HG02759 (cell line): ENCODE data around the gene DYRK1A.
"Not testable (repeated sequence)": the region's sequence is repeated elsewhere in the genome, so short reads cannot be mapped to it uniquely, and the experiment has no call there.

ENCODE experiments used
- ATAC-seq: cut with Tn5 transposase; IDR thresholded peaks from one replicate; pipeline ENCODE4 v1.9.1; 2021; ENCODE audit warnings: mild to moderate bottlenecking, moderate library complexity; ENCODE audit not compliant: unreplicated experiment

The DYRK1A gene

DNA sequence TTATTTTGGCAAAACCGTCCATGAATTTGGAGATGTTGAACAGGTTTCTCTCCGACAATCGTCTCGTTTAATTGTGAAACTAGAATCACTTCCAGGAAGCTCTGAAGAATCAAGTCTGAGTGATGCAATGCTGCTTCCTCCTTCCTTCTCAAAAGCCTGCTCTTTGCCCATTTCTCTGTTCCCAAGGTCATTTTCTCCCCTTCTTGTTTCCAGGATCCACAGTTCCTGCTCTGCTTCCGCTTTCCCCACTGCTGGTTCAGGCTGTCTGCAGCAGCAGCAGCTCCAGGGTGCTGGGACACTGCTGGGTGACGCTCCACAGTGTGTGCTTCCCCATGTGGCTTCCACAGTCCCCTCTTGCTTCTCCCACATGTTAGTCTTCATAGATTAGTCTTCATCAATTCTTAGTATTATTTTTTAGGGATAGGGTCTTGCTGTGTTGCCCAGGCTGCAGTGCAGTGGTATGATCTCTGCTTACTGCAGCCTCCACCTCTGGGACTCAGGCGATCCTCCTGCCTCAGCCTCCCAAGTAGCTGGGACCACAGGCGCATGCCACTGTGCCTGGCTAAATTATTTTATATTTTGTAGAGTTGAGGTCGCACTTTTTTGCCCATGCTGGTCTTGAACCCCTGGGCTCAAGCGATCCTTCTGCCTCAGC is 156.2 kb downstream of the DYRK1A start:
- no peak for ATAC-seq

DNA sequence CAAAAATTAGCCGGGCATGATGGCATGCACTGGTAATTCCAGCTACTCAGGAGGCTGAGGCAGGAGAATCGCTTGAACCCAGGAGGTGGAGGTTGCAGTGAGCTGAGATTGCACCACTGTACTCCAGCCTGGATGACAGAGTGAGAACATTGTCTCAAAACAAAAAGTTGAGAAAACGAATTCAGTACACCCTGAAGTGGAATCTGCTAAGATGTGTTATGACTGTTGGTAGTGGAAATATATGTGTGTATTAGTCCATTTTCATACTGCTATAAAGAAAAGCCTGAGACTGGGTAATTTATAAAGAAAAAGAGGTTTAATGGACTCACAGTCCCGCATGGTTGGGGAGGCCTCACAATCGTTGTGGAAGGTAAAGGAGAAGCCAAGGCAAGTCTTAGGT is 158.4 kb downstream of the DYRK1A start:
- ATAC-seq: not testable (repeated sequence)

DNA sequence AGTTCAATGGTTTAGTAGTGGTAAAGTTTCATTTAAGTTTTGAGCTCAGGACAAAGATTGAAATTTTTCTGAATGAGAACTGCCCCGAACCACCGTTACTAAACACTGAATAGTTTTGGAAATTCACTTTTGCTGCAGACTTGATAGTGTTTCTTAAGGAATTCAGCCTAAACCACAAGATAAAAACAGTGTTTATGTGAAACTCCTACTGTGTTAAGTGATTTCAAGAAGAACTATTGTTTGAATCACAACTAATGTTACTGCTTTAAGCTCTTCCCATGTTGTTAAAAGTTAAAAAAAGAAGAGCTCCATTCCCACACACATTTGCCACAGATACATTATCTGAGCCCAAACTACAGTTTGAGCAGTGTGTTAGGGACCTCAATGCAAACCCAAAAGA is 159.2 kb downstream of the DYRK1A start:
- ATAC-seq: no peak

DNA sequence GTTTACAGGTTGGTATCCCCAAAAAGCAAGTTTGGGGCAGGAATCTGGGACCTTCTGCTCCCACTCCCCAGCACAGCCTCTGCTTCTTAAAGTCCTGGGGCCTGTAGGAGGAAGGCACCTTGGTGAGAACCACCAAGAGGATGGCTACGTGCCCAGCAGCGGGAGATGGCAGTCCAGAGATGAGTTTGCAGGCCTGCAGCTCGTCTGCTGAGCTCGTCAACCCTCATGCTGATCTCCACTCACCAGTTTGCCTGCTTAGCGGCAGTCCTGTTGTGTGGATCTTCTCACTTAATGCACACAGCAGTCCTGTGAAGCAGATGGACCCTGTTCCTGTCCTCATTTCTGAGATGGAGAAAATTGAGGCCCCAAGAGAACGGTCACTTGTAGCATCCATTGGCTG is 160.5 kb downstream of the DYRK1A start:
- ATAC-seq: no peak

DNA sequence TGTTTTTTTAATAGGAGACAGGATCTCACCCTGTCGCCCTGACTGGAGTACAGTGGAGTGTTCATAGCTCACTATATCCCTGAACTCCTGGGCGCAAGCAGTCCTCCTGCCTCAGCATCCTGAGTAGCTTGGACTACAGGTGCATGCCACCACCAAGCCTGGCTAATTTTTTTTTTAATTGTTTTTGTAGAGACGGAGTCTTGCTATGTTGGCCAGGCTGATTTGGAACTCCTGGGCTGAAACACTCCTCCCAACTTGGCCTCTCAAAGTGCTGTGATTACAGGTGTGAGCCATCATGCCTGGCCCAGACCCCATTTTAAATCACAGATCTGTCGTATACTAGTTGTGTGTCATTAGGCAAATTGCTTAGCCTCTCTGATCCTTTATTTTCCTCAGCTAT is 161.1 kb downstream of the DYRK1A start:
- no peak for ATAC-seq

DNA sequence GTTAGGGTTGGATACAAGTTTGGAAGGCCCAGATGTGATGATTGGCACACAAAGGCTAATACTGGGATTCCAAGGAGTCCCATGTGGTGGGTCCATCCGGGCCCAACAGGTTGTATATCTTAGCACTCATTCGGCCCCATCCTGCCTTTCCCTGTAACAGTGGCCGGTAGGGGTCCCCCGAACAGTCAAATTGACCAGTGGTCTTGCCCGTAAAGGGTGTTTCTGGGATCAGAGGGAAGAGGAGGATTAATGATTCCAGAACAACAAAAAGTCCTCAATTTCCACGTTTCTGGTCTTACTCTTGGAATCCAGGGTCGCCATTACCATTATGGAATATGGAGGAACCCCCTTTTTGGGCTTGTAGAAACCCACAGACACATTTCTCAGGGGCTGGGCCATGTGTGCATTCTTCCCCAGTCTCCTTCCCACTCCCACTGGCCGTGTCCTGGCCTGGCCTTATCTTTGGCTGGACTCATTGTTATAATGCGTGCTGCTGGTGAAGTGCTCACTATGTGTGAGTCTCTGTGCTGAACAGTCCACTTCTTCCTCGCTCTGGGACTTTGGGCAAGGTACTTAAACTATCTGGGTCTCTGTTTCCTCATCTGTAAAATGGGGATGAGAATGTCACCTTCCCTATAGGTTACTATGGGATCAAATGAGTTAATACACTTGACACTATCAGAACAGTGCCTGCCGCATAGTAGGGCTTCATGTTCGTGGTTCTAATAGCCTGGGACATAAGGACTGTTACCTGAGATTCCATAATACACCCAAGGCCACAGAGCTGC is 161.8 kb downstream of the DYRK1A start:
- ATAC-seq: no peak

DNA sequence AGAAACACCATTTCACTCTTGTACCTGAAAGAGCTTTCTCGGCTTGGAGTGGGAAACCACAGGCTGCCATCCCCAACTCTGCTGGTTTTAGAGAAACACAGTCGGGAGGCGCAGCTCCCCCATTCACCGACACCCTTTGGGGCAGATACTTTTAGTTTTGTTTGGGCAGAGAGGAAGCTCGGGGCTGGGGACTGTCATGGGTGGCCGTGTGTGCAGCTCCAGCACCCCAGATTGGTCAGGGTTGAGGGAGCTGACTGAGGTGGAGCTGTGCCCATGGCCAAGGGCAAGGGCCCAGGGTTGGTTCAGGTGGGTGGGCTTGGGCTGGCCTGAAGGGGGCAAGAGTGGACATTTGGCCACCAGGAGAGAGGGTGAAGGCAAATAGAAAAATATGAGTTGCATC is 163.1 kb downstream of the DYRK1A start:
- no peak for ATAC-seq

DNA sequence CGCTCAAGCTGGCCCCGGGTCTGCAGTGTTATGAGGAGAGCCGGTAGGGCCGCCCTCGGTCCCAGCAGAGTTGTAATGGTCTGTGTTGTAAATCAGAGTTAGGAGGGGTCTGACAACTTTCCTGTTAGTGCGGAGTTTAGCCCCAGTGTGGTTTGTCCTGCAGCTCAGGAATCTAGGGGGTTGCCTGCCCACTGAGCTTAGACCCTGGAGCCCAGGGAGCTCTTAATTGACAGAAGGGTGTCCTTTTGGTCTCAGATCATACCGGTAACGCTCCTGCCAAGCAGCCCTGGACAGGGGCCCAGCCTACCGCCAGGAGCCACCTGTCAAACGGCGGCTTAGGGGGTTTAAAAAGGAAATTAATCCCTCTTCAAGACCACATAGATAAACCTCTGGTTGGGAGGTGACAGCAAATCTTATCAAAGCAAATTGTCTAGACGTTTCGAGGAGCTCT is 164.4 kb downstream of the DYRK1A start:
- no peak for ATAC-seq

DNA sequence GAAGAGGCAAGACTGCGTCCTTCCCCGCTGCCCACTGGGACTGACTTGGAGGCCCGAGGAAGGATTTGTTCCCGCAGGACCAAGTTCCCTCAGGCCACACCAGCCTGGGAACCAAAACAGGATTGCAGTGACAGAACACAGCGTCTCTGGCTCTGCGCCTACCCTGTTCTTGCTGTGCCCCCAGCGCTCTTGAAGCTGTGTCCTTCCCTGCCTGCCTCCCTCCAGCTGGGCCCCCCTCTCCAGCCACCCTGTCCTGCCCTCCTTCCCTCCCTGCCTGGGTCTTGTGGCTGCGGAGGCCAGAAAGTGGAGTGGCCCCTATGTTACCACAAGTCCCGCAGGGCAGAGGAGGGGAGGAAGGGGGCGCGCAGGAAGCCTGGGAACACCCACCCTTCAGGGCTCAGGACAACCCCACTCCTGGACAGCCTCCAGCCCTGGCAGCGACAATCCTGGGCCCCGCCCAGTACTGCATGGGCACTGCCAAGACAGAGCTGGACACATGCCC is 164.9 kb downstream of the DYRK1A start:
- ATAC-seq: no peak

DNA sequence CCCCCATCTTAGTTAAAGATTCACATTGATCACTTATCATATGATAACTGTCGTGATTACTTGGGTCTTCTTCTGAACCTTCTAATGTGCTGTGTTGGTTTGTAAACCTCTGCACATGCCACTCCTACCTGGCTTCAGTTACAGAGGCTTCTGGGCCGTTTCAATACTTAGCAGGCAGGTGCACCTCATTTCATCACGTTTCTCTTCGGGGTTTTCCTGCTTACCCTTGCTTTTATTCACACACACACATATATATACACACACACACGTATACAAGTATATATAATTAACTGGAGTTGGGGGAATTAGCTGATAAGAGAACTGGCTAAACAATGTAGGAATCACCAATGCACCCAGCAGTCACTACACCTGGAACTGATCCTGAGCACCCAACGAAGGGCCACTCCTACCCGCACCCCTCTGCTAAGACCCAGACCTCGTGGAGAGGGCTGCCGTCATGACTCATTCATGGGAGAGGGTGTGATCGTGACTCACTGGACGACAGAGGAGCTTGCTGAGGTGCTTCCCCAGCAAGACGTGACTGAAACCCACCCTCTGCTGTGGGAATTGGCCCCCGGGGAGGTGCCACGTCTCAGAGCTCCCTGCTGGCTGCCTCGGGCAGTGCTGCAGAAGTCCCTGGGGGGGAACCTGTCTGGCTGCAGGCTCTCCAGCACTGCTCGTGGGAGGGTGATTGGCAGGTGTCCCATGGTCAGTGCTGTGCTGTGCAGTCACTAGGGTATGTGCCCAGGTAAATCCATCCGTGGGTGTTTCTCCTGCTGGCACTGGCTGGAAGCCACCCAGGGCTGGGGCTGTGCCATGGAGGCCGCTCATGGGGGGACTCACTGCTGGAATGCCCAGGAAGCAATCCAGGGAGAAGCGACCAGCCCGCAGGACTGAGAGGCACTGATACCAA is 166.6 kb downstream of the DYRK1A start:
- no peak for ATAC-seq

DNA sequence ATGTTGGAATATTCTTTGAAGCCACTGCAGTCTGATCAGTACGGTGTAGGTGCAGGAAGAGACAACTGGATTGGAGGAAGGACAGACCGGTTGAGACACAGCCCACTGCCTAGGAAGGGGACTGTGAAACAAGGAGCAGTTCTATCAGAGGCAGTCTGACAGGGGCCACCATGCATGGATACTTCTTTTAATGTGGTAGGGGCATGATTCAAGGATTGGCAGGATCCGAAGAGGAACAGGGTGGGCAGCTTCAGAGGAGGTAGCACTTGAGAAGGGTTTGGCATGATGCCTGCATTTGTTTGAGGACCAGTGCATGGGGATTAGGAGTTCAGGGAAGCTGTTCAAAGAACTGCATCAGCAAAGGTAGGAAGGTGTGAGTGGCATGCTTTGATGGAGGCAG is 167.9 kb downstream of the DYRK1A start:
- ATAC-seq: no peak

DNA sequence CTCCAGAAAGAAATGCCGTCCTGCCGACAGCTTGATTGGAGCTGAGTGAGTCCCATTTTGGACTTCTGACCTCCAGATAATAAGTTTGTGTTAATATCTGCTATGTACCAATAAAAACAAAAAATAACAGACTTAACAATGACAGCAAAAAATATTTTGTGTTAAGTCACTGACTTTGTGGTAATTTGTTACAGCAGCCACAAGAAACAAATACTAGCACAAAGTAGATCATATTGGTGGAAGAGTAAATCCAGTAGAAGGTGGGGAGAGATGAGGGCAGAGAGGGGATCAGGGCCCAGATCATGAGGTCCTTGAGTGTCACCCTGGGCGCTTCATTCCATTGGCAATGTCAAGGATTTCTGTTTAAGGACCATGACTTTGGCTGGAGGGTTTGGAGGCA is 168.6 kb downstream of the DYRK1A start:
- ATAC-seq: no peak

DNA sequence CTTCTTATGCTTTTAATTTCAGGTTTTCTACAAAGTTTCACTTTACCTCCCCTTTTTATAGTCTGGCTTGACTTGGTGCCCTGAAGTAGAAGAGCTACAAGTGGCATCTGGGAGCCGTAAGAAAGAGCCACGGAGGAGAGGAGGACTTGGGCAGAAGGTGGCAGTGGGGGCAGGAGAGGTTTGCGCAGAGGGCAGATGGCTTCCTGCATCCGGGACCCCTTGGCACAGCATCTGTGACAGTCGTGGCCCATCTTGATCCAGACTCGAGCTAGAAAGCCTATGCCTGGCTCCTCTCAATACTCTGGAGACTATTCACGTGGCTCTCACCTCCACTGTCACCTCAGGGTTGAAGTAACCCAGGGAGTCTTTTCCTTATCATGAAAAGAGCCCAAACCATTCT is 169.1 kb downstream of the DYRK1A start:
- ATAC-seq: no peak

DNA sequence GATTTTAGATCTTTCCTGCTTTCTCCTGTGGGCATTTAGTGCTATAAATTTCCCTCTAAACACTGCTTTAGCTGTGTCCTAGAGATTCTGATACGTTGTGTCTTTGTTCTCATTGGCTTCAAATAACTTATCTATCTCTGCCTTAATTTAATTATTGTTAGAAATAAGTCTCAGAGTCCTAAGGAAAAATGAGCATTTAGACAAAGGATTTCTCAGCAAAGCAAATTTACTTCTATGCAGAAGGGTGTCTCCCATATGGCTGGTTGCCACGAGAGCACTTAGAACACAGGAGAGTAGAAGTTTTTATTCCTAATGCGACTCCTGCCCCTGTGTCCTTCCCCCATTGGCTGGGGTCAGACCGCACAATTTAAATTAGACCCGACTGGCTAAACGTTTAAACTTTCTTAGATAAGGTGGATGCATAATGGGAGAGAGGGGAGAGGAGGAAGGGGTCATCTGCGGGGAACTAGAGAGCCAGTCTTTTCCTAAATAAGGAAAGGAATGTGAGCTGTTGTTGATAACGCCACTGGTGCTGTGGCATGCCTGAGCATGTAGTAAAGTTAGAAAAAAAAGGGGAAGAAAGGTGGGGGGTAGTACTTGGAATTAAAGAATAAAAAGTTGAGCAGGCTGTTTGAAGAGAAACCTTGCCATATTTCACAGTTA is 170.2 kb downstream of the DYRK1A start:
- no peak for ATAC-seq

DNA sequence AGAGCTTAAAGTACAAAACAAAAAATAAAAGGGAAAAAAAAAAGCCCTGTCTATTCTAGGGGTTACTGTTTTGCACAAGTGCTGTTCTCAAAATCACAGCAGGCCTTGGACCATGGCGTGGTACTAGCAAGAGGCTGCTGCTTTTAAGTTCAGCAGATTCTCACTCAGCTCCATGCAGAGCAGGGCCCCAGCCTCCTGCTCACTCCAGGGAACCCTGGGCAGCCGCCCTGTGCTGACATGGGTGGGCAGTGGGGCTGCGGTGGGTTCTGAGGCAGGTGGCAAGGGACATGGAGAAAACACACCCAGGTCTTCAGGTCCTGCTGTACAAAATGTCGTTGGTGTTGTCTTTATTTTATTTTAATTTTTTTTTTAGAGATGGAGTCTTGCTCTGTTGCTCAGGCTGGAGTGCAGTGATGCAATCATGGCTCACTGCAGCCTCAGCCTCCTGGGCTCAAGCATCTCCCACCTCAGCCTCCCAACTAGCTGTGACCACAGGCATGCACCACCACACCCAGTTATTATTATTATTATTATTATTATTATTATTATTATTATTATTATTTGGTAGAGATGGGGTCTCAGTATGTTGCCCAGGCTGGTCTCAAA is 170.9 kb downstream of the DYRK1A start:
- no peak for ATAC-seq

DNA sequence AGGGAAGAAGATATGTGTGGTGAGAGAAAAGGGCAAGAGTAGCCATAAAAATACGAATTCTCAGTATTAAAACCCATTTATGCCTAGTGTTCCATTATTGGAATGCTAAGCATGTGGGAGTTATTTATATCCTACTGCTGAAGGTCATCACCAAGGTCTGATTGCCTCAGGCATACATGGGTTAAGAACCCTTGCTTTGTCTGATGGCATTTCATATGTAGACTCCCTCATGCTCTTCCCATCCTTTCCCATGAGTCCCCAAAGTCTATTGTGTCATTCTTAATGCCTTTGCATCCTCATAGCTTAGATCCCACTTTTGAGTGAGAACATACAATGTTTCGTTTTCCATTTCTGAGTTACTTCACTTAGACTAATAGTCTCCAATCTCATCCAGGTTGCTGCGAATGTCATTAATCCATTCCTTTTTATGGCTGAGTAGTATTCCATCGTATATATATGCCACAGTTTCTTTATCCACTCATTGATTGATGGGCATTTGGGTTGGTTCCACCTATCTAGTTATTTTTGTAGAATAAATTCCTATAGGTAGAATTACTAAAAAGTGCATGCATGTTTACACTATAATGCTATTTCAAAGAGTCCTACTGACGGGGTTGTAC is 172.5 kb downstream of the DYRK1A start:
- no peak for ATAC-seq

DNA sequence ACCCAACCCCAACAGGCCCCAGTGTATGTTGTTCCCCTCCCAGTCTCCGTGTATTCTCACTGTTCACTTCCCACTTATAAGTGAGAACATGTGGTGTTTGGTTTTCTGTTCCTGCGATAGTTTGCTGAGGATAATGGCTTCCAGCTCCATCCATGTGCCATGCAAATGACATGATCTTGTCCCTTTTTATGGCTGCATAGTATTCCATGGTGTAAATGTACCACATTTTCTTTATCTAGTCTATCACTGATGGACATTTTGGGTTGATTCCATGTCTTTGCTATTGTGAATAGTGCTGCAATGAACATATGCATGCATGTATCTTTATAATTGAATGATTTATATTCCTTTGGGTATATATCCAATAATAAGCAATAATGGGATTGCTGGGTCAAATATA is 174.6 kb downstream of the DYRK1A start:
- not testable (repeated sequence) for ATAC-seq

DNA sequence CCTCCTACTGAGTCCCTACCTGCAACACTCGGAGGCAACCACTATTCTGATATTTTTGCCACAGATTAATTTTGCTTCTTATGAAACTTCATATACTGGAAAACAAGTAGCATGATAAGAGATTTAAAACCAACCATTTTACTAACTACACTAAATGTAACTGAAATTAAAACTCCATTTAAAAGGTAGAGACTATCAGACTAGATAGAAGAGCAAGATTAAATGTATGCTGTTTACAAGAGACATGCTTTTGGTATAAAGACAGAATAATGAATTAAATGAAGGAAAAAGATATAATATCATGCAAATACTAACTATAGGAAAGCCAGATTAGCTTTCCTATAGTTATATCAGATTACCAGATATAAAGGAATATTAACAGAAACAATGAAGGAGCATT is 175.9 kb downstream of the DYRK1A start:
- ATAC-seq: no peak

DNA sequence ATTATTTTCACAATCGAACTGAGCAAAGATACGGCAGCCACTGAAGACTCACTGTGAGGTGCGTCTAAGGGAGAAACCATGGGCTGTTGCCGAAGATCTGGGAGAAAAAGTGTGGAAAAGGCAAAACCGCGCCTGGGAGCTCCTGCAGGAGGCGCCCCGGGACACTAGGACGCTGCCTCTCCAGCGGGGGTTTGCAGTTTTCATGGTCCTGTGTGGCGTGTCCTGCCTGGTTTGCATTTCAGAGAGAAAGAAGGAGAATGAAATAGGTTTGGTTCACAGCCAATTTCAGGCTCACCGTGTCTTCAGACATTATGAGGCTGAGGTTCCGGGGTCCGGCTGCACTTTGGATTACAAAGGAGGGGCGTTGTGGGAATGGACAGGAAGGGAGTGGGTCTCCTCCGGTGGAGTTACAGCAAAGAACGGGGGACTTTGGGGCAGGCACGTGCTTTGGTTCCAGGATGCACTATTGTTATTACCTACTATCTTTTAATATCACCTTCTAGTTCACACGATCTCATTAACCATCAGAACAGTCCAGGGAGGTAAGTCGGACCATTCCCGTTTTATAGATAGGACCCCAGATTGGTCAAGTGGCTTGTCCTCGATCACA is 179.8 kb downstream of the DYRK1A start:
- no peak for ATAC-seq
